ENCODE measurements around the gene ACOT13. TPM values are rescaled to one million over a fixed set of nuclear protein-coding genes. Genes with fewer than 3 reads are reported as not detected.

Gene ACOT13
- polyA plus RNA-seq, 1 of the 3 experiments (the other 2 are of a cell fraction): 18.0 TPM

GRCh38 chr6:24664046-24664987 is 2.6 kb upstream of the ACOT13 start:
- Histone ChIP-seq H2AFZ (ENCODE audit: low read depth) (no peak overlapping the region), H3K4me3 (ENCODE audit: low read depth in 2 of 2, low read length in 1 of 2) (peak overlapping the region in 1 of 2 experiments; percentile 82; a peak in 1 of 4 replicates), H3K27me3 (ENCODE audit: insufficient read depth) (no peaks in the 10 kb centered on the region), H3F3A (replicated peaks; ENCODE audit: insufficient read depth) (no peaks in the 10 kb centered on the region), H3K9me3 (no peaks in the 10 kb centered on the region), H3K9me2 (no peaks in the 10 kb centered on the region), H3K4me2 (peak overlapping the region; percentile 78), H3K4me1 (ENCODE audit: control insufficient read depth in 1 of 2, insufficient read depth in 2 of 2, low read depth in 1 of 2, low read length in 1 of 2) (peaks cover 6 to 14% of the 10 kb centered on the region in 2 experiments; a peak in 2 of 4 replicates), H3K27ac (ENCODE audit: low read depth in 2 of 2, low read length in 1 of 2) (no peak overlapping the region), H4K20me1 (ENCODE audit: insufficient read depth) (no peaks in the 10 kb centered on the region), H3K79me2 (ENCODE audit: insufficient read depth) (peaks cover 60% of the 10 kb centered on the region), H3K36me3 (replicated peaks in 1 of 2; ENCODE audit: control insufficient read depth in 1 of 2, insufficient read depth in 2 of 2, low read length in 1 of 2) (peaks cover 41 to 42% of the 10 kb centered on the region in 2 experiments), H3K9ac (no peak overlapping the region)
- no peak for DNase-seq
- POLR2A ChIA-PET: no interaction called here
- CTCF ChIA-PET: interaction anchor here (7.3 kb wide), 1 partner anchor 82 kb away, joined by 96 read pairs; no protein-coding TSS in a partner anchor
- TF ChIP-seq JUND (IDR thresholded peaks at IDR 0.05) (no peak), TCF12 (IDR thresholded peaks at IDR 0.05) (no peak), SIN3A (IDR thresholded peaks at IDR 0.05; ENCODE audit: borderline replicate concordance, low read depth, low read length) (no peak), ELF1 (IDR thresholded peaks at IDR 0.05) (no peak), EP300 (IDR thresholded peaks at IDR 0.05; ENCODE audit: borderline replicate concordance in 1 of 2, low read depth in 1 of 2, low read length in 1 of 2) (no peak), TAF1 (IDR thresholded peaks at IDR 0.05; ENCODE audit: borderline replicate concordance, low read depth, low read length) (no peak), FOSL2 (IDR thresholded peaks at IDR 0.05; ENCODE audit: borderline replicate concordance, low read depth) (no peak), MXI1 (IDR thresholded peaks at IDR 0.05; ENCODE audit: low read depth, low read length) (no peak), GATA2 (CRISPR knock-in tag; IDR thresholded peaks at IDR 0.05) (no peak)
- 81% methylated on average over 7 of the region's 7 CpGs for WGBS (ENCODE audit: low lambda C conversion rate)

DNA sequence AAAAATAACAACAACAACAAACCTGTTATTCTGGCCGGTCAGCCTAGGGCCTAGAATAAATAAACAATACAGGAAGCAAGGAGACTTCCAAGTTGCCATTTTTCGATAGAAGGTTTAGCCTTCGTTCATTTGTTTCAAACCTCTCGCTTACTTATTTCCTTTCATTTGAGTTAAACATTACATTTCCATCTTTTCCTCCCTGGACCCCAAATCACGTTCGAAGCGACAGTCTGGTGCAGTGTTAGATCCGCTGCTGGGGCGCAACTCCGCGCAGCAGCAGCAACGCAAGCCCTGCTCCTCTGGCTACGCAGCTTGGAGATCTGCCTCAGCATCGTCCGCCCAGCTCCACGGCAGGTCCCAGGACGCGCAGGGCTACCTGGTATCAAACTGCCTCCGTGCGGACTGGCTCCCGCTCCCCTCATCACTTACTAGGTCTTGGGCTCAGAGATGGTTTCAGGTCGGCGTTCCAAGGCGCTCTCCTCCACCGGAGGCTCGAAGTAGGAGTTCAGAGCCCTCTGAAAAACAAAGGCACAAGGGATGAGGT is 708 bp upstream of the ACOT13 start:
- ChIA-PET CTCF (interaction anchor here (0.6 to 7.3 kb wide), 23 partner anchors 11 to 383 kb away, joined by 3 to 96 read pairs (median 4); partner anchors contain the start of genes ALDH5A1, C6orf62 and KIAA0319), POLR2A (interaction anchor here (0.9 to 1.6 kb wide), 4 partner anchors 13 to 85 kb away, joined by 3 to 12 read pairs (median 4); no protein-coding TSS in a partner anchor)
- TF ChIP-seq, protein P1, sequence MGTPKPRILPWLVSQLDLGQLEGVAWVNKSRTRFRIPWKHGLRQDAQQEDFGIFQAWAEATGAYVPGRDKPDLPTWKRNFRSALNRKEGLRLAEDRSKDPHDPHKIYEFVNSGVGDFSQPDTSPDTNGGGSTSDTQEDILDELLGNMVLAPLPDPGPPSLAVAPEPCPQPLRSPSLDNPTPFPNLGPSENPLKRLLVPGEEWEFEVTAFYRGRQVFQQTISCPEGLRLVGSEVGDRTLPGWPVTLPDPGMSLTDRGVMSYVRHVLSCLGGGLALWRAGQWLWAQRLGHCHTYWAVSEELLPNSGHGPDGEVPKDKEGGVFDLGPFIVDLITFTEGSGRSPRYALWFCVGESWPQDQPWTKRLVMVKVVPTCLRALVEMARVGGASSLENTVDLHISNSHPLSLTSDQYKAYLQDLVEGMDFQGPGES (IDR thresholded peaks at IDR 0.05; ENCODE audit: low read depth, low read length): no peak
- TF ChIP-seq MXI1 (IDR thresholded peaks at IDR 0.05; ENCODE audit: low read depth, low read length) (peak; percentile 42; the same call in 1 of the 2 replicates), NRF1 (IDR thresholded peaks at IDR 0.05; ENCODE audit: low read depth, low read length) (0 out of 2 replicates have a peak, but pooled peaks have one; percentile 16), SMC3 (IDR thresholded peaks at IDR 0.05; ENCODE audit: low read depth, low read length) (peak; percentile 3; the same call in 1 of the 2 replicates)
- peaks cover 51% of the 10 kb centered on the region for H3K79me2 ChIP-seq (ENCODE audit: insufficient read depth)
- peaks cover 6 to 14% of the 10 kb centered on the region in 2 experiments; a peak in 2 of 4 replicates for H3K4me1 ChIP-seq (ENCODE audit: control insufficient read depth in 1 of 2, insufficient read depth in 2 of 2, low read depth in 1 of 2, low read length in 1 of 2)
- H3F3A ChIP-seq (replicated peaks; ENCODE audit: insufficient read depth): peaks cover 3% of the 10 kb centered on the region
- no peaks in the 10 kb centered on the region for H3K9me3 ChIP-seq
- no peaks in the 10 kb centered on the region for H3K27me3 ChIP-seq (ENCODE audit: insufficient read depth)
- H3K9me2 ChIP-seq: no peaks in the 10 kb centered on the region
- H3K27ac ChIP-seq (ENCODE audit: low read depth in 2 of 2, low read length in 1 of 2): peak overlapping the region; percentile 87 to 91; a peak in 3 of 4 replicates
- H3K9ac ChIP-seq: peak overlapping the region; percentile 86
- peak overlapping the region; percentile 89 for H2AFZ ChIP-seq (ENCODE audit: low read depth)
- DNase-seq: peak; percentile 66
- peak overlapping the region; percentile 67 to 82 for H3K4me3 ChIP-seq (ENCODE audit: low read depth in 2 of 2, low read length in 1 of 2)
- WGBS (ENCODE audit: low lambda C conversion rate): 2% methylated on average over 25 of the region's 26 CpGs
- peak overlapping the region; percentile 78 for H3K4me2 ChIP-seq
- H4K20me1 ChIP-seq (ENCODE audit: insufficient read depth): no peaks in the 10 kb centered on the region
- peaks cover 28 to 35% of the 10 kb centered on the region in 2 experiments for H3K36me3 ChIP-seq (replicated peaks in 1 of 2; ENCODE audit: control insufficient read depth in 1 of 2, insufficient read depth in 2 of 2, low read length in 1 of 2)

All from SK-N-SH (cell line).